H1 (cell line): ENCODE measurements around the gene TRAF3IP1. TPM values are rescaled to one million over a fixed set of nuclear protein-coding genes. Genes with fewer than 3 reads are reported as not detected.

ENCODE experiments used
- CTCF ChIA-PET: fragments of 300-600 bp; sonication (Branson Sonifier 250); formaldehyde crosslinking; loops from one replicate; lab custom pipeline; 2021; ENCODE audit not compliant: partially characterized antibody; lab: Charles Lee
- POLR2A ChIA-PET: fragments of 300-600 bp; sonication (Branson Sonifier 250); formaldehyde crosslinking; loops from one replicate; lab custom pipeline; 2021; ENCODE audit warnings: inconsistent platforms; ENCODE audit not compliant: partially characterized antibody; lab: Charles Lee
- DNase-seq, 2 experiments: peaks; one replicate each; pipeline versions ENCODE4 v3.0.0 to v3.0.0-alpha.2; 2010 to 2022; ENCODE audit warnings: low spot score in 2 of 2, low read depth in 1 of 2, mixed read lengths in 1 of 2
- FAIRE-seq: peaks from 2 replicates; lab custom pipeline; 2011; peaks lifted over from hg19 to GRCh38; lab: Jason Lieb, UNC
- H2AFZ ChIP-seq: 2 replicates; pipeline ENCODE4 v1.8.1; 2012; ENCODE audit warnings: low read length, inconsistent platforms
- H2AK5ac ChIP-seq: 2 replicates; pipeline ENCODE4 v1.6.1; 2013; ENCODE audit warnings: low read depth, low read length
- H2BK120ac ChIP-seq: replicated peaks from 2 replicates; pipeline ENCODE3; 2013; ENCODE audit warnings: low read depth, low read length, inconsistent platforms
- H2BK12ac ChIP-seq: 2 replicates; pipeline ENCODE4 v1.6.1; 2013; ENCODE audit warnings: low read depth, low read length
- H2BK15ac ChIP-seq: 2 replicates; pipeline ENCODE4 v1.6.1; 2013; ENCODE audit warnings: low read length
- H2BK20ac ChIP-seq: 2 replicates; pipeline ENCODE4 v1.6.1; 2013; ENCODE audit warnings: low read length
- H2BK5ac ChIP-seq: 2 replicates; pipeline ENCODE4 v1.6.1; 2013; ENCODE audit warnings: low read depth, low read length
- H3K14ac ChIP-seq: 2 replicates; pipeline ENCODE4 v1.6.1; 2013; ENCODE audit warnings: inconsistent platforms; ENCODE audit not compliant: insufficient read length
- H3K18ac ChIP-seq: 2 replicates; pipeline ENCODE4 v1.6.1; 2013; ENCODE audit warnings: low read length; ENCODE audit errors: extremely low read depth
- H3K23ac ChIP-seq: 2 replicates; pipeline ENCODE4 v1.6.1; 2013; ENCODE audit warnings: inconsistent platforms; ENCODE audit not compliant: insufficient read length
- H3K23me2 ChIP-seq: 2 replicates; pipeline ENCODE4 v1.6.1; 2013; ENCODE audit warnings: low read depth, low read length
- H3K27ac ChIP-seq: 2 replicates; pipeline ENCODE4 v1.6.1; 2011; ENCODE audit warnings: low read depth, low read length, inconsistent platforms
- H3K27me3 ChIP-seq, 4 experiments: replicated peaks in 1 of 4; 1 replicate in 1 of 4; 2 replicates in 3 of 4; pipeline versions ENCODE4 v1.6.1 to v1.8.1; 2011 to 2013; ENCODE audit warnings: low read length in 3 of 4, mild to moderate bottlenecking in 3 of 4, inconsistent platforms in 2 of 4, mixed read lengths in 2 of 4, moderate library complexity in 1 of 4; ENCODE audit not compliant: control insufficient read depth in 3 of 4, insufficient read depth in 3 of 4; ENCODE audit errors: extremely low read depth in 1 of 4
- H3K36me3 ChIP-seq, 4 experiments: 2 replicates each; pipeline versions ENCODE4 v1.6.1 to v1.8.1; 2011 to 2013; ENCODE audit warnings: mild to moderate bottlenecking in 4 of 4, low read length in 3 of 4, moderate library complexity in 2 of 4, control low read depth in 1 of 4, inconsistent platforms in 1 of 4; ENCODE audit not compliant: insufficient read depth in 4 of 4, control insufficient read depth in 2 of 4
- H3K4ac ChIP-seq: replicated peaks from 2 replicates; pipeline ENCODE3; 2013; ENCODE audit warnings: low read length, low read depth, mixed read lengths, inconsistent platforms; ENCODE audit not compliant: insufficient read length
- H3K4me1 ChIP-seq, 4 experiments: replicated peaks in 1 of 4; 1 replicate in 1 of 4; 2 replicates in 3 of 4; pipeline versions ENCODE4 v1.6.1 to v1.8.1; 2011 to 2013; ENCODE audit warnings: low read length in 3 of 4, inconsistent platforms in 2 of 4, mixed read lengths in 1 of 4; ENCODE audit not compliant: insufficient read depth in 4 of 4, control insufficient read depth in 3 of 4
- H3K4me2 ChIP-seq, 2 experiments: 2 replicates each; pipeline versions ENCODE4 v1.6.1 to v1.8.1; 2011 to 2013; ENCODE audit warnings: low read depth in 2 of 2, low read length in 2 of 2, control low read depth in 1 of 2, inconsistent platforms in 1 of 2, mild to moderate bottlenecking in 1 of 2; ENCODE audit not compliant: insufficient read depth in 1 of 2
- H3K4me3 ChIP-seq, 4 experiments: fragments of 200-600, 300-600 bp in 1 of 4; sonication (generic), shearing (Covaris generic), sonication (Bioruptor Twin) in 1 of 4; 2 replicates each; pipeline versions ENCODE4 v1.5.1 to v1.8.1; 2011 to 2016; ENCODE audit warnings: low read length in 4 of 4, low read depth in 3 of 4, control low read depth in 2 of 4, inconsistent platforms in 2 of 4, mild to moderate bottlenecking in 2 of 4, mixed read lengths in 1 of 4, moderate library complexity in 1 of 4; ENCODE audit not compliant: insufficient read depth in 2 of 4; ENCODE audit errors: extremely low read depth in 1 of 4
- H3K56ac ChIP-seq: replicated peaks from 2 replicates; pipeline ENCODE3; 2013; ENCODE audit warnings: low read depth, mild to moderate bottlenecking, mixed read lengths, low read length, inconsistent platforms; ENCODE audit not compliant: insufficient read length
- H3K79me1 ChIP-seq: 2 replicates; pipeline ENCODE4 v1.6.1; 2013; ENCODE audit warnings: low read depth, low read length, control low read depth
- H3K79me2 ChIP-seq, 2 experiments: 2 replicates each; pipeline versions ENCODE4 v1.6.1 to v1.8.1; 2012 to 2013; ENCODE audit warnings: low read length in 2 of 2, mild to moderate bottlenecking in 2 of 2, inconsistent platforms in 1 of 2; ENCODE audit not compliant: insufficient read depth in 2 of 2, control insufficient read depth in 1 of 2
- H3K9ac ChIP-seq, 4 experiments: replicated peaks in 1 of 4; 1 replicate in 1 of 4; 2 replicates in 3 of 4; pipeline versions ENCODE4 v1.6.1 to v1.8.1; 2011 to 2013; ENCODE audit warnings: low read depth in 3 of 4, low read length in 3 of 4, control low read depth in 2 of 4, mild to moderate bottlenecking in 2 of 4, moderate library complexity in 2 of 4, inconsistent platforms in 1 of 4; ENCODE audit errors: extremely low read depth in 1 of 4
- H3K9me3 ChIP-seq, 2 experiments: 2 replicates each; pipeline versions ENCODE4 v1.6.1 to v1.8.1; 2012 to 2013; ENCODE audit warnings: mild to moderate bottlenecking in 2 of 2, moderate library complexity in 2 of 2, control low read depth in 1 of 2, inconsistent platforms in 1 of 2, low read depth in 1 of 2, low read length in 1 of 2, mixed read lengths in 1 of 2; ENCODE audit not compliant: insufficient read depth in 2 of 2
- H4K20me1 ChIP-seq, 2 experiments: replicated peaks in 1 of 2; 2 replicates each; pipeline versions ENCODE3 to v1.8.1; 2011 to 2013; ENCODE audit warnings: inconsistent platforms in 2 of 2, low read length in 2 of 2, mild to moderate bottlenecking in 1 of 2; ENCODE audit not compliant: insufficient read depth in 2 of 2, control insufficient read depth in 1 of 2
- H4K5ac ChIP-seq: 2 replicates; pipeline ENCODE4 v1.6.1; 2013; ENCODE audit warnings: low read length, low read depth, mixed read lengths, inconsistent platforms; ENCODE audit not compliant: insufficient read length
- H4K8ac ChIP-seq: 2 replicates; pipeline ENCODE4 v1.8.0; 2013; ENCODE audit warnings: mild to moderate bottlenecking, moderate library complexity, low read length, inconsistent platforms; ENCODE audit not compliant: insufficient read depth; ENCODE audit errors: extremely low read depth
- H4K91ac ChIP-seq: replicated peaks from 2 replicates; pipeline ENCODE3; 2013; ENCODE audit warnings: low read length, mixed read lengths, inconsistent platforms; ENCODE audit not compliant: insufficient read length
- ASH2L ChIP-seq: fragments of 200-600, 300-600 bp; sonication (generic); IDR thresholded peaks from one replicate; pipeline ENCODE4 v1.7.1; 2017; ENCODE audit warnings: low read length
- ATF2 ChIP-seq: IDR thresholded peaks from 2 replicates; pipeline ENCODE4 v1.6.1; 2012; ENCODE audit warnings: low read length, inconsistent platforms
- CREB1 ChIP-seq: IDR thresholded peaks from 2 replicates; pipeline ENCODE4 v1.6.1; 2012; ENCODE audit warnings: inconsistent platforms
- HDAC2 ChIP-seq, 2 experiments: fragments of 300-600 bp in 1 of 2; sonication (generic) in 1 of 2; IDR thresholded peaks; 2 replicates each; pipeline ENCODE4 v1.6.1; 2011 to 2012; ENCODE audit warnings: low read depth in 2 of 2, low read length in 2 of 2, mild to moderate bottlenecking in 2 of 2, moderate library complexity in 2 of 2, borderline replicate concordance in 1 of 2, inconsistent platforms in 1 of 2
- KDM1A ChIP-seq: fragments of 200-600, 300-600 bp; sonication (generic); IDR thresholded peaks from 2 replicates; pipeline ENCODE4 v1.7.1; 2016; ENCODE audit warnings: mild to moderate bottlenecking, low read length, borderline replicate concordance
- RAD21 ChIP-seq, 2 experiments: IDR thresholded peaks in 1 of 2; conservative IDR thresholded peaks in 1 of 2; 2 replicates each; pipeline ENCODE4 v1.6.1; 2011; ENCODE audit warnings: low read depth in 2 of 2, low read length in 2 of 2, improper control_type of control experiment in 1 of 2, inconsistent platforms in 1 of 2, mild to moderate bottlenecking in 1 of 2, moderate library complexity in 1 of 2
- WGBS, 2 experiments: shearing (Covaris generic) in 1 of 2; methylation state at CpG; one replicate each; pipeline versions ENCODE4 v1.1.6 to v1.1.7; 2013 to 2015; ENCODE audit warnings: low lambda C conversion rate in 2 of 2, mixed read lengths in 2 of 2, inconsistent platforms in 1 of 2, low coverage in 1 of 2, missing lambda C conversion rate in 1 of 2; ENCODE audit not compliant: insufficient replicate concordance in 2 of 2, insufficient coverage in 1 of 2, insufficient read length in 1 of 2; ENCODE audit errors: extremely low coverage in 1 of 2, missing lambda C conversion rate in 1 of 2; 5-methylcytosine and 5-hydroxymethylcytosine counted together
- polyA plus RNA-seq, 7 experiments: library from polyadenylated mRNA; depleted of rRNA in 3 of 7; stranded (reverse) in 5 of 7; unstranded in 2 of 7; fragments of >200 nt in 5 of 7; fragments of 200-250 nt in 2 of 7; gene quantifications; 1 replicate in 5 of 7; 2 replicates in 1 of 7; 4 replicates in 1 of 7; pipeline versions ENCODE4 v1.2.1 to v1.2.3, GENCODE V29; 2011 to 2013; ENCODE audit warnings: missing spikeins in 2 of 7, mixed read lengths in 2 of 7
- total RNA-seq: library from RNA; stranded (reverse); fragmentation: NEBNext Ultra II Directional; extraction: Animal tissue kit (Norgen Biotek cat#: 25700); gene quantifications from 2 replicates; pipeline ENCODE4 v1.2.1, GENCODE V29; 2021

Gene TRAF3IP1
- total and polyA plus RNA-seq, 2 of the 8 experiments (the other 6 are each of a cell fraction or from before 2014, with no cell fraction given) = 2.3 to 17.5 TPM

GRCh38 chr2:238305092-238305862, 15.0 kb upstream of the TRAF3IP1 start:
- no peak overlapping the region for H3K23ac ChIP-seq
- H3K79me1 ChIP-seq = no peaks in the 10 kb centered on the region
- H3K4me1 ChIP-seq = peaks cover 0 to 3% (median 0%) of the 10 kb centered on the region in 4 experiments; a peak in 1 of 7 replicates
- H3K4me2 ChIP-seq = no peak overlapping the region
- POLR2A ChIA-PET = interaction anchor here (1.3 kb wide), 1 partner anchor 16 kb away, joined by 3 read pairs; no protein-coding TSS in a partner anchor
- H3K14ac ChIP-seq = no peak overlapping the region
- H2BK5ac ChIP-seq = no peak overlapping the region
- H2BK15ac ChIP-seq = no peak overlapping the region
- CTCF ChIA-PET = interaction anchor here (0.5 to 4.8 kb wide), 22 partner anchors 8 to 1770 kb away, joined by 3 to 19 read pairs (median 4); partner anchors contain the start of gene TRAF3IP1
- DNase-seq (no peak), FAIRE-seq (no peak)
- H4K8ac ChIP-seq = no peak overlapping the region
- H3K9me3 ChIP-seq = no peaks in the 10 kb centered on the region
- no peak overlapping the region for H3K27ac ChIP-seq
- no peaks in the 10 kb centered on the region for H4K20me1 ChIP-seq
- H3K4ac ChIP-seq = no peak overlapping the region
- no peak overlapping the region for H2BK20ac ChIP-seq
- no peak overlapping the region for H3K4me3 ChIP-seq
- H2AK5ac ChIP-seq = no peak overlapping the region
- H3K36me3 ChIP-seq = no peaks in the 10 kb centered on the region
- no peak overlapping the region for H3K9ac ChIP-seq
- H4K5ac ChIP-seq = no peak overlapping the region
- WGBS, 2 experiments = 79% methylated on average over 12 of the region's 12 CpGs; no CpG with 5 or more reads in 1 of the 2 experiments
- H3K79me2 ChIP-seq = no peaks in the 10 kb centered on the region
- H3K56ac ChIP-seq = no peak overlapping the region
- no peak overlapping the region for H2BK12ac ChIP-seq
- H3K18ac ChIP-seq = no peak overlapping the region
- no peak overlapping the region for H2BK120ac ChIP-seq
- no peak overlapping the region for H2AFZ ChIP-seq
- 0 out of 7 replicates have a peak, but pooled peaks cover 0 to 3% (median 0%) of the 10 kb centered on the region in 4 experiments for H3K27me3 ChIP-seq
- no peak overlapping the region for H4K91ac ChIP-seq
- no peaks in the 10 kb centered on the region for H3K23me2 ChIP-seq
- TF ChIP-seq CREB1 = no peak
- no peak for TF ChIP-seq ASH2L
- no peak for TF ChIP-seq HDAC2 (IDR thresholded peaks at IDR 0.05; ENCODE audit: borderline replicate concordance in 1 of 2, low read depth in 2 of 2, low read length in 2 of 2)
- TF ChIP-seq KDM1A = no peak
- peak in 1 of 2 experiments; percentile 13; a peak in 1 of 4 replicates for TF ChIP-seq RAD21 (IDR thresholded peaks at IDR 0.05 in 1 of 2, conservative IDR thresholded peaks at IDR 0.05 in 1 of 2; ENCODE audit: low read depth in 2 of 2, low read length in 2 of 2)
- no peak for TF ChIP-seq ATF2
